Naive B cell (primary cell): Measurements from ENCODE around the gene AIF1L. TPM values are rescaled to one million over a fixed set of nuclear protein-coding genes. Genes with fewer than 3 reads are reported as not detected.
"Not testable (repeated sequence)": the region's sequence is repeated elsewhere in the genome, so short reads cannot be mapped to it uniquely, and the experiment has no call there.

Source experiments
- ATAC-seq, 2 donors: fragments of 150-1000 bp; cut with Tn5 transposase; 2 replicates each; pipeline ENCODE4 v1.10.0; 2021; ENCODE audit warnings: low read depth in 2 of 2, mild to moderate bottlenecking in 2 of 2, moderate library complexity in 2 of 2
- DNase-seq: peaks from one replicate; pipeline ENCODE4 v3.0.0; 2022
- H3K27ac Mint-ChIP-seq, 6 donors: one replicate each; pipeline ENCODE4 v1.8.0; 2020 to 2022; ENCODE audit warnings: mild to moderate bottlenecking in 6 of 6, mixed read lengths in 6 of 6, moderate library complexity in 5 of 6, inconsistent platforms in 2 of 6
- H3K27me3 Mint-ChIP-seq, 3 donors: one replicate each; pipeline ENCODE4 v1.8.0; 2021 to 2022; ENCODE audit warnings: mixed read lengths in 3 of 3, mild to moderate bottlenecking in 1 of 3
- H3K36me3 Mint-ChIP-seq, 2 donors: one replicate each; pipeline ENCODE4 v1.8.0; 2020 to 2022; ENCODE audit warnings: mixed read lengths in 2 of 2, inconsistent platforms in 1 of 2, mild to moderate bottlenecking in 1 of 2
- H3K4me1 Mint-ChIP-seq, 3 donors: one replicate each; pipeline ENCODE4 v1.8.0; 2020 to 2022; ENCODE audit warnings: mixed read lengths in 3 of 3, inconsistent platforms in 1 of 3, mild to moderate bottlenecking in 1 of 3, moderate library complexity in 1 of 3
- H3K4me3 Mint-ChIP-seq, 8 donors: one replicate each; pipeline ENCODE4 v1.8.0; 2020 to 2022; ENCODE audit warnings: mild to moderate bottlenecking in 8 of 8, mixed read lengths in 8 of 8, moderate library complexity in 8 of 8, inconsistent platforms in 2 of 8
- H3K9me3 Mint-ChIP-seq, 7 donors: one replicate each; pipeline ENCODE4 v1.8.0; 2020 to 2022; ENCODE audit warnings: mixed read lengths in 7 of 7, mild to moderate bottlenecking in 5 of 7, inconsistent platforms in 2 of 7, moderate library complexity in 1 of 7
- polyA plus RNA-seq, 6 donors: library from polyadenylated mRNA; unstranded; fragments of 300-500 nt; fragmentation: Illumina TruSeq; gene quantifications; one replicate each; pipeline ENCODE4 v1.2.3, GENCODE V29; 2021; ENCODE audit warnings: low read depth in 6 of 6

Gene AIF1L
- polyA plus RNA-seq, 6 donors from 2014 or later, result not detected

GRCh38 chr9:131097948-131098278 lies 1.6 kb downstream of the AIF1L start:
- H3K4me3 Mint-ChIP-seq, result peak overlapping the region in 4 of 8 donors; percentile 22 to 74 (median 51)
- H3K27me3 Mint-ChIP-seq, result peaks cover 17 to 58% (median 39%) of the 10 kb centered on the region in 3 donors
- peaks cover 8 to 9% (median 9%) of the 10 kb centered on the region in 3 donors for H3K4me1 Mint-ChIP-seq
- H3K36me3 Mint-ChIP-seq, result no peaks in the 10 kb centered on the region
- DNase-seq (no peak), ATAC-seq (no peak)
- H3K27ac Mint-ChIP-seq, result no peak overlapping the region
- peaks cover 0 to 2% (median 0%) of the 10 kb centered on the region in 7 donors for H3K9me3 Mint-ChIP-seq

GRCh38 chr9:131098391-131099101 lies 2.2 kb downstream of the AIF1L start:
- Mint-ChIP-seq H3K4me3 (peak overlapping the region in 1 of 8 donors; percentile 47), H3K9me3 (peaks cover 0 to 2% (median 0%) of the 10 kb centered on the region in 7 donors), H3K4me1 (peaks cover 8 to 9% (median 9%) of the 10 kb centered on the region in 3 donors), H3K36me3 (no peaks in the 10 kb centered on the region), H3K27ac (no peak overlapping the region), H3K27me3 (peaks cover 17 to 55% (median 39%) of the 10 kb centered on the region in 3 donors)
- DNase-seq, result no peak
- no peak for ATAC-seq

GRCh38 chr9:131099102-131099606 lies 2.8 kb downstream of the AIF1L start:
- DNase-seq, result no peak
- H3K4me3 Mint-ChIP-seq, result peak overlapping the region in 1 of 8 donors; percentile 8

GRCh38 chr9:131099845-131100244 lies 3.5 kb downstream of the AIF1L start:
- not testable (repeated sequence) for H3K36me3 Mint-ChIP-seq, DNase-seq, H3K4me1 Mint-ChIP-seq, H3K27ac Mint-ChIP-seq, H3K9me3 Mint-ChIP-seq, ATAC-seq
- Mint-ChIP-seq H3K4me3 (peak overlapping the region in 1 of 8 donors; percentile 20), H3K27me3 (peaks cover 8 to 42% (median 29%) of the 10 kb centered on the region in 3 donors)

More at GRCh38 chr9:131099102-131099606, 2.8 kb downstream of the AIF1L start:
- peaks cover 0 to 2% (median 0%) of the 10 kb centered on the region in 7 donors for H3K9me3 Mint-ChIP-seq
- H3K36me3 Mint-ChIP-seq, result no peaks in the 10 kb centered on the region
- ATAC-seq, result no peak
- H3K27me3 Mint-ChIP-seq, result peaks cover 15 to 49% (median 36%) of the 10 kb centered on the region in 3 donors
- no peak overlapping the region for H3K27ac Mint-ChIP-seq
- H3K4me1 Mint-ChIP-seq, result peaks cover 8 to 9% (median 9%) of the 10 kb centered on the region in 3 donors

GRCh38 chr9:131100445-131100844 lies 4.1 kb downstream of the AIF1L start:
- H3K36me3 Mint-ChIP-seq, result no peaks in the 10 kb centered on the region
- DNase-seq, result no peak
- peaks cover 8 to 9% (median 9%) of the 10 kb centered on the region in 3 donors for H3K4me1 Mint-ChIP-seq
- H3K4me3 Mint-ChIP-seq, result no peak overlapping the region
- H3K27ac Mint-ChIP-seq, result no peak overlapping the region
- H3K27me3 Mint-ChIP-seq, result peaks cover 5 to 36% (median 23%) of the 10 kb centered on the region in 3 donors
- ATAC-seq, result no peak
- peaks cover 0 to 2% (median 0%) of the 10 kb centered on the region in 7 donors for H3K9me3 Mint-ChIP-seq

- no peaks in the 10 kb centered on the region for H3K36me3 Mint-ChIP-seq
- H3K4me1 Mint-ChIP-seq, result peaks cover 4 to 9% (median 5%) of the 10 kb centered on the region in 3 donors
- H3K4me3 Mint-ChIP-seq, result no peak overlapping the region
- DNase-seq, result no peak
- no peak for ATAC-seq
- H3K9me3 Mint-ChIP-seq, result peaks cover 0 to 2% (median 0%) of the 10 kb centered on the region in 7 donors
- peaks cover 0 to 34% (median 21%) of the 10 kb centered on the region in 3 donors for H3K27me3 Mint-ChIP-seq
- H3K27ac Mint-ChIP-seq, result peak overlapping the region in 1 of 6 donors; percentile 80
Measured at GRCh38 chr9:131101207-131101964, 5.1 kb downstream of the AIF1L start.

GRCh38 chr9:131103024-131103423 lies 6.7 kb downstream of the AIF1L start:
- Mint-ChIP-seq H3K4me3 (no peak overlapping the region), H3K27me3 (peaks cover 0 to 24% (median 23%) of the 10 kb centered on the region in 3 donors), H3K4me1 (no peaks in the 10 kb centered on the region), H3K27ac (no peak overlapping the region), H3K9me3 (peaks cover 0 to 2% (median 0%) of the 10 kb centered on the region in 7 donors), H3K36me3 (no peaks in the 10 kb centered on the region)
- DNase-seq, result no peak
- ATAC-seq, result no peak

GRCh38 chr9:131103535-131103934 lies 7.2 kb downstream of the AIF1L start:
- Mint-ChIP-seq H3K36me3 (no peaks in the 10 kb centered on the region), H3K27ac (no peak overlapping the region), H3K9me3 (no peaks in the 10 kb centered on the region), H3K27me3 (peaks cover 0 to 20% (median 19%) of the 10 kb centered on the region in 3 donors), H3K4me3 (no peak overlapping the region), H3K4me1 (no peaks in the 10 kb centered on the region)
- ATAC-seq, result no peak
- no peak for DNase-seq

GRCh38 chr9:131104016-131104740 lies 7.8 kb downstream of the AIF1L start:
- no peak for DNase-seq
- Mint-ChIP-seq H3K27ac (no peak overlapping the region), H3K27me3 (peaks cover 4 to 20% (median 19%) of the 10 kb centered on the region in 3 donors), H3K36me3 (no peaks in the 10 kb centered on the region), H3K4me3 (no peak overlapping the region), H3K4me1 (no peaks in the 10 kb centered on the region), H3K9me3 (no peaks in the 10 kb centered on the region)
- ATAC-seq, result no peak

GRCh38 chr9:131105952-131106351 lies 9.6 kb downstream of the AIF1L start:
- no peaks in the 10 kb centered on the region for H3K9me3 Mint-ChIP-seq
- no peaks in the 10 kb centered on the region for H3K36me3 Mint-ChIP-seq
- H3K4me3 Mint-ChIP-seq, result no peak overlapping the region
- H3K4me1 Mint-ChIP-seq, result no peaks in the 10 kb centered on the region
- ATAC-seq (no peak), DNase-seq (no peak)
- H3K27me3 Mint-ChIP-seq, result peaks cover 4 to 19% (median 15%) of the 10 kb centered on the region in 3 donors
- no peak overlapping the region for H3K27ac Mint-ChIP-seq

- Mint-ChIP-seq H3K36me3 (no peaks in the 10 kb centered on the region), H3K9me3 (no peaks in the 10 kb centered on the region), H3K4me1 (no peaks in the 10 kb centered on the region), H3K27me3 (peaks cover 4 to 24% (median 20%) of the 10 kb centered on the region in 3 donors), H3K27ac (peak overlapping the region in 1 of 6 donors; percentile 15), H3K4me3 (no peak overlapping the region)
- DNase-seq (no peak), ATAC-seq (no peak)
Measured at GRCh38 chr9:131107760-131108159, 11.4 kb downstream of the AIF1L start.

- H3K27me3 Mint-ChIP-seq, result peaks cover 4 to 38% (median 23%) of the 10 kb centered on the region in 3 donors
- H3K4me3 Mint-ChIP-seq, result no peak overlapping the region
- H3K4me1 Mint-ChIP-seq, result no peaks in the 10 kb centered on the region
- DNase-seq, result no peak
- no peaks in the 10 kb centered on the region for H3K9me3 Mint-ChIP-seq
- no peak overlapping the region for H3K27ac Mint-ChIP-seq
- ATAC-seq, result no peak
- H3K36me3 Mint-ChIP-seq, result no peaks in the 10 kb centered on the region
Measured at GRCh38 chr9:131111186-131111853, 15.0 kb downstream of the AIF1L start.
